IMR-90 (cell line): ENCODE measurements around the gene E2F8. TPM values are rescaled to one million over a fixed set of nuclear protein-coding genes. Genes with fewer than 3 reads are reported as not detected.

Experiments used
- ATAC-seq: fragments of 200-7000 bp; cut with Tn5 transposase; 2 replicates; pipeline ENCODE4 v1.9.1; 2020; ENCODE audit warnings: low read depth, mild to moderate bottlenecking, moderate library complexity
- BruUV-seq: library from RNA; stranded (reverse); fragments of 400-500 nt; replicated peaks from 2 replicates; lab custom pipeline; 2021; lab: Mats Ljungman, UMichigan
- CTCF ChIA-PET: fragments of 300-600 bp; formaldehyde crosslinking; extraction: SDS; loops from one replicate; lab custom pipeline; 2021; ENCODE audit warnings: antibody characterized with exemption; lab: Yijun Ruan, JAX
- POLR2A ChIA-PET: fragments of 300-600 bp; sonication (Branson Sonifier 250); formaldehyde crosslinking; loops from one replicate; lab custom pipeline; 2022; ENCODE audit warnings: antibody characterized with exemption; ENCODE audit not compliant: unreplicated experiment; lab: Charles Lee
- DNase-seq: peaks from one replicate; pipeline ENCODE4 v3.0.0; 2013
- H2AFZ ChIP-seq: replicated peaks from 2 replicates; pipeline ENCODE3; 2013; ENCODE audit warnings: low read length, mild to moderate bottlenecking; ENCODE audit not compliant: poor library complexity
- H2AK5ac ChIP-seq: 2 replicates; pipeline ENCODE4 v1.6.1; 2013; ENCODE audit warnings: low read depth, low read length, inconsistent platforms
- H2AK9ac ChIP-seq: replicated peaks from 2 replicates; pipeline ENCODE3; 2013; ENCODE audit warnings: mild to moderate bottlenecking, low read depth, low read length, moderate library complexity; ENCODE audit not compliant: poor library complexity
- H2BK120ac ChIP-seq: 2 replicates; pipeline ENCODE4 v1.6.1; 2013; ENCODE audit warnings: low read depth, low read length, inconsistent platforms
- H2BK15ac ChIP-seq: 3 replicates; pipeline ENCODE4 v1.6.1; 2013; ENCODE audit warnings: low read depth, low read length, inconsistent platforms
- H2BK20ac ChIP-seq: 2 replicates; pipeline ENCODE4 v1.6.1; 2013; ENCODE audit warnings: low read depth, mild to moderate bottlenecking, inconsistent platforms, low read length, moderate library complexity
- H2BK5ac ChIP-seq: 2 replicates; pipeline ENCODE4 v1.6.1; 2013; ENCODE audit warnings: mild to moderate bottlenecking, low read depth, low read length, inconsistent platforms; ENCODE audit not compliant: poor library complexity, severe bottlenecking
- H3K14ac ChIP-seq: replicated peaks from 2 replicates; pipeline ENCODE4 v1.6.1; 2013; ENCODE audit warnings: low read depth, low read length, inconsistent platforms
- H3K18ac ChIP-seq: 2 replicates; pipeline ENCODE4 v1.6.1; 2013; ENCODE audit warnings: low read depth, low read length, control low read depth
- H3K23ac ChIP-seq: 2 replicates; pipeline ENCODE4 v1.6.1; 2013; ENCODE audit warnings: low read depth, low read length, inconsistent platforms
- H3K27ac ChIP-seq: 2 replicates; pipeline ENCODE4 v1.5.1; 2013; ENCODE audit warnings: mild to moderate bottlenecking, control low read depth, low read length; ENCODE audit not compliant: insufficient read depth
- H3K27me3 ChIP-seq: 2 replicates; pipeline ENCODE4 v1.6.1; 2013; ENCODE audit warnings: low read length; ENCODE audit not compliant: control insufficient read depth, insufficient read depth
- H3K36me3 ChIP-seq: 2 replicates; pipeline ENCODE4 v1.6.1; 2013; ENCODE audit warnings: low read length, mixed read lengths; ENCODE audit not compliant: control insufficient read depth, insufficient read depth
- H3K4ac ChIP-seq: 2 replicates; pipeline ENCODE4 v1.6.1; 2013; ENCODE audit warnings: low read depth, low read length, inconsistent platforms
- H3K4me1 ChIP-seq: 2 replicates; pipeline ENCODE4 v1.6.1; 2013; ENCODE audit warnings: low read length, mixed read lengths; ENCODE audit not compliant: control insufficient read depth, insufficient read depth
- H3K4me2 ChIP-seq: 2 replicates; pipeline ENCODE4 v1.6.1; 2013; ENCODE audit warnings: low read depth, mild to moderate bottlenecking, control low read depth, low read length, moderate library complexity
- H3K4me3 ChIP-seq: 2 replicates; pipeline ENCODE4 v1.5.1; 2013; ENCODE audit warnings: low read depth, mild to moderate bottlenecking, control low read depth, low read length, moderate library complexity; ENCODE audit not compliant: insufficient read depth
- H3K56ac ChIP-seq: 2 replicates; pipeline ENCODE4 v1.6.1; 2013; ENCODE audit warnings: low read length, inconsistent platforms; ENCODE audit not compliant: insufficient read depth; ENCODE audit errors: extremely low read depth
- H3K79me1 ChIP-seq, 2 experiments: 2 replicates each; pipeline ENCODE4 v1.6.1; 2013; ENCODE audit warnings: low read length in 2 of 2, inconsistent platforms in 1 of 2, low read depth in 1 of 2
- H3K9ac ChIP-seq: 2 replicates; pipeline ENCODE4 v1.6.1; 2013; ENCODE audit warnings: low read depth, low read length, control low read depth
- H3K9me1 ChIP-seq: 2 replicates; pipeline ENCODE4 v1.6.1; 2013; ENCODE audit warnings: low read length, inconsistent platforms; ENCODE audit not compliant: insufficient read depth
- H3K9me3 ChIP-seq: 2 replicates; pipeline ENCODE4 v1.6.1; 2013; ENCODE audit warnings: low read length; ENCODE audit not compliant: control insufficient read depth, insufficient read depth
- H4K20me1 ChIP-seq: 2 replicates; pipeline ENCODE4 v1.6.1; 2013; ENCODE audit warnings: low read length, inconsistent platforms; ENCODE audit not compliant: insufficient read depth
- H4K5ac ChIP-seq: 2 replicates; pipeline ENCODE4 v1.6.1; 2013; ENCODE audit warnings: mild to moderate bottlenecking, low read depth, low read length, control low read depth
- H4K8ac ChIP-seq, 2 experiments: 2 replicates each; pipeline ENCODE4 v1.6.1; 2013; ENCODE audit warnings: low read depth in 2 of 2, low read length in 2 of 2, control low read depth in 1 of 2, inconsistent platforms in 1 of 2
- H4K91ac ChIP-seq: 2 replicates; pipeline ENCODE4 v1.6.1; 2013; ENCODE audit warnings: low read depth, low read length, inconsistent platforms; ENCODE audit not compliant: insufficient read depth
- MAZ ChIP-seq: IDR thresholded peaks from 2 replicates; pipeline ENCODE4 v1.6.1; 2012; ENCODE audit warnings: low read depth, mild to moderate bottlenecking, low read length, improper control_type of control experiment, moderate library complexity, borderline replicate concordance
- MXI1 ChIP-seq: IDR thresholded peaks from 2 replicates; pipeline ENCODE4 v1.6.1; 2012; ENCODE audit warnings: low read depth, mild to moderate bottlenecking, low read length, moderate library complexity, borderline replicate concordance
- USF2 ChIP-seq: fragments of 150-350 bp; IDR thresholded peaks from 2 replicates; pipeline ENCODE4 v1.6.1; 2017; ENCODE audit warnings: mild to moderate bottlenecking, antibody characterized with exemption, low read length, low read depth
- WGBS, 2 experiments: methylation state at CpG; one replicate each; pipeline versions ENCODE4 v1.1.5 to v1.1.7; 2013; ENCODE audit warnings: missing lambda C conversion rate in 2 of 2; ENCODE audit not compliant: insufficient read length in 1 of 2; ENCODE audit errors: extremely low coverage in 2 of 2; 5-methylcytosine and 5-hydroxymethylcytosine counted together
- dilution Hi-C: fragments of 300-500 bp; cut with HindIII; formaldehyde crosslinking; loops from one replicate; pipeline ENCODE4 v1.14.3; 2018; ENCODE audit warnings: low sequenced_read_pairs; ENCODE audit not compliant: unreplicated experiment
- in situ Hi-C: fragments of 300-500 bp; cut with MboI; formaldehyde crosslinking; loops from 3 replicates; pipeline ENCODE4 v1.14.3; 2019; ENCODE audit warnings: low sequenced_read_pairs, inconsistent platforms, mixed read lengths
- intact Hi-C: fragments of 100-400 bp; cut with micrococcal nuclease; formaldehyde crosslinking; loops from 2 replicates; pipeline ENCODE4 v1.10.0; 2022
- polyA plus RNA-seq, 3 experiments: library from polyadenylated mRNA; depleted of rRNA; stranded (reverse); fragments of >200 nt; gene quantifications; 2 replicates each; pipeline ENCODE4 v1.2.3, GENCODE V29; 2012; ENCODE audit warnings: low replicate concordance in 1 of 3
- total RNA-seq: library from RNA; depleted of rRNA; stranded (reverse); fragments of >200 nt; gene quantifications from 2 replicates; pipeline ENCODE4 v1.2.3, GENCODE V29; 2012

The E2F8 gene
- total and polyA plus RNA-seq, 2 of the 4 experiments (the other 2 are of a cell fraction), result 1.1 to 2.3 TPM

GRCh38 chr11:19252394-19253152, 11.8 kb upstream of the E2F8 start:
- Histone ChIP-seq H2BK120ac (no peak overlapping the region), H4K20me1 (no peaks in the 10 kb centered on the region), H3K14ac (no peak overlapping the region), H3K4me1 (no peaks in the 10 kb centered on the region), H2AFZ (no peak overlapping the region), H3K23ac (no peak overlapping the region), H2BK5ac (no peak overlapping the region), H2AK9ac (no peak overlapping the region), H4K91ac (no peak overlapping the region), H3K4me3 (no peak overlapping the region), H3K4me2 (no peak overlapping the region), H3K27me3 (peaks cover 18% of the 10 kb centered on the region), H3K79me1 (no peaks in the 10 kb centered on the region), H4K5ac (no peak overlapping the region), H2BK20ac (no peak overlapping the region), H3K36me3 (no peaks in the 10 kb centered on the region), H3K9ac (no peak overlapping the region), H3K9me3 (no peaks in the 10 kb centered on the region), H2BK15ac (no peak overlapping the region), H3K18ac (no peak overlapping the region), H3K4ac (no peak overlapping the region), H3K56ac (no peak overlapping the region), H3K9me1 (no peaks in the 10 kb centered on the region), H4K8ac (no peak overlapping the region), H3K27ac (no peak overlapping the region), H2AK5ac (no peak overlapping the region)
- ChIA-PET POLR2A (no interaction called here), CTCF (no interaction called here)
- WGBS, 2 experiments, result 100% methylated on average over 2 of the region's 8 CpGs; no CpG with 5 or more reads in 1 of the 2 experiments
- in situ Hi-C loops, result no loop called here
- ATAC-seq, result no peak
- TF ChIP-seq USF2 (no peak), MXI1 (no peak), MAZ (no peak)
- no TSS peak for BruUV-seq
- dilution Hi-C loops, result no loop called here
- DNase-seq, result no peak
- intact Hi-C loops, result no loop called here
